ENCODE data around the gene SLC22A23. TPM values are rescaled to one million over a fixed set of nuclear protein-coding genes. Genes with fewer than 3 reads are reported as not detected.

The SLC22A23 gene
- total RNA-seq, 1 donor from 2014 or later = 0.95 TPM

- POLR2A ChIA-PET = no interaction called here
These were observed 39.4 kb downstream of the SLC22A23 start for GRCh38 chr6:3417473-3417872.

GRCh38 chr6:3415490-3415889 is 41.4 kb downstream of the SLC22A23 start:
- DNase-seq (no peak), ATAC-seq (ENCODE audit: low read depth) (no peak)
- ChIA-PET POLR2A (no interaction called here), CTCF (interaction anchor here (0.9 kb wide), 1 partner anchor 136 kb away, joined by 3 read pairs; no protein-coding TSS in a partner anchor)
- intact Hi-C loops (cut with micrococcal nuclease) = no loop called here
- Mint-ChIP-seq H3K27me3 (peaks cover 12% of the 10 kb centered on the region), H3K4me1 (peaks cover 6% of the 10 kb centered on the region), H3K36me3 (ENCODE audit: low read depth) (no peaks in the 10 kb centered on the region), H3K4me3 (no peak overlapping the region), H3K27ac (no peak overlapping the region), H3K9me3 (peaks cover 4% of the 10 kb centered on the region)
- TF ChIP-seq, protein P1, sequence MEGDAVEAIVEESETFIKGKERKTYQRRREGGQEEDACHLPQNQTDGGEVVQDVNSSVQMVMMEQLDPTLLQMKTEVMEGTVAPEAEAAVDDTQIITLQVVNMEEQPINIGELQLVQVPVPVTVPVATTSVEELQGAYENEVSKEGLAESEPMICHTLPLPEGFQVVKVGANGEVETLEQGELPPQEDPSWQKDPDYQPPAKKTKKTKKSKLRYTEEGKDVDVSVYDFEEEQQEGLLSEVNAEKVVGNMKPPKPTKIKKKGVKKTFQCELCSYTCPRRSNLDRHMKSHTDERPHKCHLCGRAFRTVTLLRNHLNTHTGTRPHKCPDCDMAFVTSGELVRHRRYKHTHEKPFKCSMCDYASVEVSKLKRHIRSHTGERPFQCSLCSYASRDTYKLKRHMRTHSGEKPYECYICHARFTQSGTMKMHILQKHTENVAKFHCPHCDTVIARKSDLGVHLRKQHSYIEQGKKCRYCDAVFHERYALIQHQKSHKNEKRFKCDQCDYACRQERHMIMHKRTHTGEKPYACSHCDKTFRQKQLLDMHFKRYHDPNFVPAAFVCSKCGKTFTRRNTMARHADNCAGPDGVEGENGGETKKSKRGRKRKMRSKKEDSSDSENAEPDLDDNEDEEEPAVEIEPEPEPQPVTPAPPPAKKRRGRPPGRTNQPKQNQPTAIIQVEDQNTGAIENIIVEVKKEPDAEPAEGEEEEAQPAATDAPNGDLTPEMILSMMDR (IDR thresholded peaks at IDR 0.05) = no peak

More at GRCh38 chr6:3417473-3417872, 39.4 kb downstream of the SLC22A23 start:
- no peak for ATAC-seq (ENCODE audit: low read depth)
- no peak for DNase-seq
- Mint-ChIP-seq H3K36me3 (ENCODE audit: low read depth) (no peaks in the 10 kb centered on the region), H3K27me3 (peaks cover 18% of the 10 kb centered on the region), H3K9me3 (peaks cover 4% of the 10 kb centered on the region), H3K4me1 (no peaks in the 10 kb centered on the region), H3K27ac (no peak overlapping the region), H3K4me3 (no peak overlapping the region)
- CTCF ChIA-PET = no interaction called here
- intact Hi-C loops (cut with micrococcal nuclease) = no loop called here
- TF ChIP-seq, protein P1 (IDR thresholded peaks at IDR 0.05) = no peak

DNA sequence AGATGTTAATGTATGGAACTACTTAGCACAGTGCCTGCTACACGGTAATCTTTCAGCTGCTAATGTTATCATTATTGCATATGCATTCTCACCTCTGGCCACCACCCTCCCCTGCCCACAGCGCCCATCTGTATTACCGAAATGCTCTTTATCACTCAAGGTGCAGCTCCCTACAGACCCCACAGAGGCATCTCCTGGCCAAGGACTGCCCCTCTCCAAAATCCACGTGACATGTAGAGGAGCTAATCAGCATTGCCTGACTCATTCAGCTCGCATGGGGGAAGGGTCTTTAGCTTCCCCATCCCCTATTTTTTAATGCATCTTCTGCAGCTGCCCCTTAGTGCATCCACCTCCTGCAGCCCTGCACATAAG is 41.8 kb downstream of the SLC22A23 start:
- POLR2A ChIA-PET = no interaction called here

GRCh38 chr6:3414327-3415081 is 42.3 kb downstream of the SLC22A23 start:
- peaks cover 6% of the 10 kb centered on the region for H3K4me1 Mint-ChIP-seq

More for the DNA sequence above, 41.8 kb downstream of the SLC22A23 start:
- peaks cover 12% of the 10 kb centered on the region for H3K27me3 Mint-ChIP-seq
- H3K27ac Mint-ChIP-seq = no peak overlapping the region
- no peak for ATAC-seq (ENCODE audit: low read depth)
- intact Hi-C loops (cut with micrococcal nuclease) = no loop called here
- TF ChIP-seq, protein P1 (IDR thresholded peaks at IDR 0.05) = no peak
- H3K9me3 Mint-ChIP-seq = peaks cover 4% of the 10 kb centered on the region
- H3K4me1 Mint-ChIP-seq = peaks cover 6% of the 10 kb centered on the region
- H3K36me3 Mint-ChIP-seq (ENCODE audit: low read depth) = no peaks in the 10 kb centered on the region
- CTCF ChIA-PET = interaction anchor here (0.6 to 0.9 kb wide), 2 partner anchors 135 to 1548 kb away, joined by 3 read pairs; no protein-coding TSS in a partner anchor
- H3K4me3 Mint-ChIP-seq = no peak overlapping the region
- no peak for DNase-seq

GRCh38 chr6:3413592-3413991 is 43.3 kb downstream of the SLC22A23 start:
- intact Hi-C loops (cut with micrococcal nuclease) = no loop called here
- TF ChIP-seq, protein P1 (IDR thresholded peaks at IDR 0.05) = no peak

More at GRCh38 chr6:3414327-3415081, 42.3 kb downstream of the SLC22A23 start:
- ATAC-seq (ENCODE audit: low read depth) (no peak), DNase-seq (no peak)
- Mint-ChIP-seq H3K27me3 (peaks cover 8% of the 10 kb centered on the region), H3K27ac (no peak overlapping the region), H3K4me3 (no peak overlapping the region), H3K36me3 (ENCODE audit: low read depth) (no peaks in the 10 kb centered on the region), H3K9me3 (peaks cover 4% of the 10 kb centered on the region)
- TF ChIP-seq, protein P1 (IDR thresholded peaks at IDR 0.05) = no peak
- ChIA-PET POLR2A (interaction anchor here (0.7 kb wide), 1 partner anchor 1906 kb away, joined by 15 read pairs; no protein-coding TSS in a partner anchor), CTCF (interaction anchor here (0.6 to 0.9 kb wide), 2 partner anchors 135 to 1548 kb away, joined by 3 read pairs; no protein-coding TSS in a partner anchor)
- intact Hi-C loops (cut with micrococcal nuclease) = no loop called here

More at GRCh38 chr6:3413592-3413991, 43.3 kb downstream of the SLC22A23 start:
- peaks cover 4% of the 10 kb centered on the region for H3K9me3 Mint-ChIP-seq
- POLR2A ChIA-PET = no interaction called here
- ATAC-seq (ENCODE audit: low read depth) (no peak), DNase-seq (no peak)
- no peaks in the 10 kb centered on the region for H3K36me3 Mint-ChIP-seq (ENCODE audit: low read depth)
- H3K4me1 Mint-ChIP-seq = peaks cover 6% of the 10 kb centered on the region
- H3K27ac Mint-ChIP-seq = no peak overlapping the region
- CTCF ChIA-PET = no interaction called here
- no peak overlapping the region for H3K4me3 Mint-ChIP-seq
- peaks cover 8% of the 10 kb centered on the region for H3K27me3 Mint-ChIP-seq

Measured in activated B cell treated with CpG ODN at 0.5 μM for 24 hours (primary cell).